ENCODE measurements around the gene OR51L1.
"Not testable (repeated sequence)": the region's sequence is repeated elsewhere in the genome, so short reads cannot be mapped to it uniquely, and the experiment has no call there.

The OR51L1 gene

GRCh38 chr11:4994551-4994950, at the start of gene OR51L1:
TSS of gene OR51L1 (plus strand) at chr11:4994851. CDS start at chr11:4998983, 4,132 bp downstream.
- DNase-seq (ENCODE audit: extremely low read depth in 1 of 2, low read depth in 1 of 2): no peak

- DNase-seq (ENCODE audit: extremely low read depth in 1 of 2, low read depth in 1 of 2): no peak
Observed at GRCh38 chr11:4947505-4947904, 47.1 kb upstream of the OR51L1 start, which contains the start of gene OR51A4. TSS of gene OR51A4 (minus strand) at chr11:4947605. CDS start at chr11:4947100, 505 bp downstream.

GRCh38 chr11:4955613-4956012, 39.0 kb upstream of the OR51L1 start, which contains the start of gene OR51A2:
TSS of gene OR51A2 (minus strand) at chr11:4955713. CDS start at chr11:4955713, 0 bp downstream.
- DNase-seq (ENCODE audit: extremely low read depth in 1 of 2, low read depth in 1 of 2): not testable (repeated sequence)

- no peak for DNase-seq (ENCODE audit: extremely low read depth in 1 of 2, low read depth in 1 of 2)
Observed at GRCh38 chr11:4957396-4957795, 37.3 kb upstream of the OR51L1 start.

GRCh38 chr11:4960877-4961276, 33.8 kb upstream of the OR51L1 start:
- no peak for DNase-seq (ENCODE audit: extremely low read depth in 1 of 2, low read depth in 1 of 2)

GRCh38 chr11:4962816-4963215, 31.8 kb upstream of the OR51L1 start:
- no peak for DNase-seq (ENCODE audit: extremely low read depth in 1 of 2, low read depth in 1 of 2)

GRCh38 chr11:4975436-4975835, 19.2 kb upstream of the OR51L1 start:
- DNase-seq (ENCODE audit: extremely low read depth in 1 of 2, low read depth in 1 of 2): no peak

GRCh38 chr11:4979036-4979435, 15.6 kb upstream of the OR51L1 start:
- DNase-seq (ENCODE audit: extremely low read depth in 1 of 2, low read depth in 1 of 2): no peak

GRCh38 chr11:4982678-4983077, 12.0 kb upstream of the OR51L1 start:
- DNase-seq (ENCODE audit: extremely low read depth in 1 of 2, low read depth in 1 of 2): no peak

- no peak for DNase-seq (ENCODE audit: extremely low read depth in 1 of 2, low read depth in 1 of 2)
Observed at GRCh38 chr11:4983841-4984240, 10.8 kb upstream of the OR51L1 start.

- no peak for DNase-seq (ENCODE audit: extremely low read depth in 1 of 2, low read depth in 1 of 2)
Observed at GRCh38 chr11:4991060-4991459, 3.6 kb upstream of the OR51L1 start.

GRCh38 chr11:5004424-5005274, 10.0 kb downstream of the OR51L1 start:
- no peak for DNase-seq (ENCODE audit: extremely low read depth in 1 of 2, low read depth in 1 of 2)

- no peak for DNase-seq (ENCODE audit: extremely low read depth in 1 of 2, low read depth in 1 of 2)
Observed at GRCh38 chr11:5007561-5007960, 12.9 kb downstream of the OR51L1 start.

GRCh38 chr11:5011254-5011653, 16.6 kb downstream of the OR51L1 start:
- DNase-seq (ENCODE audit: extremely low read depth in 1 of 2, low read depth in 1 of 2): no peak

- no peak for DNase-seq (ENCODE audit: extremely low read depth in 1 of 2, low read depth in 1 of 2)
Observed at GRCh38 chr11:5013012-5013411, 18.4 kb downstream of the OR51L1 start.

GRCh38 chr11:5021996-5022395, 27.3 kb downstream of the OR51L1 start:
- DNase-seq (ENCODE audit: extremely low read depth in 1 of 2, low read depth in 1 of 2): no peak

GRCh38 chr11:5036669-5037068, 42.0 kb downstream of the OR51L1 start:
- no peak for DNase-seq (ENCODE audit: extremely low read depth in 1 of 2, low read depth in 1 of 2)

- no peak for DNase-seq (ENCODE audit: extremely low read depth in 1 of 2, low read depth in 1 of 2)
Observed at GRCh38 chr11:5037926-5038325, 43.3 kb downstream of the OR51L1 start.

GRCh38 chr11:5038341-5038740, 43.7 kb downstream of the OR51L1 start:
- no peak for DNase-seq (ENCODE audit: extremely low read depth in 1 of 2, low read depth in 1 of 2)

- no peak for DNase-seq (ENCODE audit: extremely low read depth in 1 of 2, low read depth in 1 of 2)
Observed at GRCh38 chr11:5040876-5041275, 46.2 kb downstream of the OR51L1 start.

- DNase-seq (ENCODE audit: extremely low read depth in 1 of 2, low read depth in 1 of 2): no peak
Observed at GRCh38 chr11:5042091-5042490, 47.4 kb downstream of the OR51L1 start.

GRCh38 chr11:5043380-5043779, 48.7 kb downstream of the OR51L1 start:
- no peak for DNase-seq (ENCODE audit: extremely low read depth in 1 of 2, low read depth in 1 of 2)

- DNase-seq (ENCODE audit: extremely low read depth in 1 of 2, low read depth in 1 of 2): no peak
Observed at GRCh38 chr11:5046226-5046625, 51.6 kb downstream of the OR51L1 start, which contains the start of gene OR52J3. TSS of gene OR52J3 (plus strand) at chr11:5046526. CDS start at chr11:5046526, 0 bp downstream.

All from stimulated activated CD8-positive, alpha-beta memory T cell treated with anti-CD3 and anti-CD28 coated beads, Interleukin-7, amount 100 ng/mL, for 48 hours (primary cell).